ENCODE measurements around the gene TMEM233. TPM values are rescaled to one million over a fixed set of nuclear protein-coding genes. Genes with fewer than 3 reads are reported as not detected.

Gene TMEM233
- total RNA-seq, 1 experiment from 2014 or later: 0.28 TPM

DNA sequence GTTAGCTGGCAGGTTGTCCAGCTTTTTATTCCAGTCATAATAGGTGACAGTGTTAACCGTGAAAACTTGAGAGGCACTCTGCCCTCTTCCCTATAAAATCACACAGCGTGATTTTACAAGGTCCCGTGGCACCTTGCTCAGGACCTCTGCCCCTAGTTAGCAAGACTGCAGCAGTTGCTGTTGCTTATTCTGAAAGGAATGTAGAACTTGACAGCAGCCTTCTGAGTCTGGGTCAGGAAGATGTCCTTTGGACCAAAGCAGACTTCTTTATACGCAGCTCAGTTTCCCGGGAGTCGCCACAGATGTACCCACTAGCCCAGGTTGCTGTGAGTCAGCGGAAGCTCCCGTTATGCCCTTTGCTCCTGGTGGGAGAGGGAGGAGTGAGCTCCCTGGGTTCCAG lies 87.5 kb downstream of the TMEM233 start:
- ChIA-PET POLR2A (no interaction called here), CTCF (interaction anchor here (2.3 to 3.5 kb wide), 2 partner anchors 14 to 38 kb away, joined by 11 to 15 read pairs; no protein-coding TSS in a partner anchor)
- DNase-seq (ENCODE audit: low spot score): no peak
- TF ChIP-seq, protein P1, sequence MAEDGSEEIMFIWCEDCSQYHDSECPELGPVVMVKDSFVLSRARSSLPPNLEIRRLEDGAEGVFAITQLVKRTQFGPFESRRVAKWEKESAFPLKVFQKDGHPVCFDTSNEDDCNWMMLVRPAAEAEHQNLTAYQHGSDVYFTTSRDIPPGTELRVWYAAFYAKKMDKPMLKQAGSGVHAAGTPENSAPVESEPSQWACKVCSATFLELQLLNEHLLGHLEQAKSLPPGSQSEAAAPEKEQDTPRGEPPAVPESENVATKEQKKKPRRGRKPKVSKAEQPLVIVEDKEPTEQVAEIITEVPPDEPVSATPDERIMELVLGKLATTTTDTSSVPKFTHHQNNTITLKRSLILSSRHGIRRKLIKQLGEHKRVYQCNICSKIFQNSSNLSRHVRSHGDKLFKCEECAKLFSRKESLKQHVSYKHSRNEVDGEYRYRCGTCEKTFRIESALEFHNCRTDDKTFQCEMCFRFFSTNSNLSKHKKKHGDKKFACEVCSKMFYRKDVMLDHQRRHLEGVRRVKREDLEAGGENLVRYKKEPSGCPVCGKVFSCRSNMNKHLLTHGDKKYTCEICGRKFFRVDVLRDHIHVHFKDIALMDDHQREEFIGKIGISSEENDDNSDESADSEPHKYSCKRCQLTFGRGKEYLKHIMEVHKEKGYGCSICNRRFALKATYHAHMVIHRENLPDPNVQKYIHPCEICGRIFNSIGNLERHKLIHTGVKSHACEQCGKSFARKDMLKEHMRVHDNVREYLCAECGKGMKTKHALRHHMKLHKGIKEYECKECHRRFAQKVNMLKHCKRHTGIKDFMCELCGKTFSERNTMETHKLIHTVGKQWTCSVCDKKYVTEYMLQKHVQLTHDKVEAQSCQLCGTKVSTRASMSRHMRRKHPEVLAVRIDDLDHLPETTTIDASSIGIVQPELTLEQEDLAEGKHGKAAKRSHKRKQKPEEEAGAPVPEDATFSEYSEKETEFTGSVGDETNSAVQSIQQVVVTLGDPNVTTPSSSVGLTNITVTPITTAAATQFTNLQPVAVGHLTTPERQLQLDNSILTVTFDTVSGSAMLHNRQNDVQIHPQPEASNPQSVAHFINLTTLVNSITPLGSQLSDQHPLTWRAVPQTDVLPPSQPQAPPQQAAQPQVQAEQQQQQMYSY (CRISPR knock-in tag; IDR thresholded peaks at IDR 0.05): no peak
- TF ChIP-seq ZNF121 (CRISPR knock-in tag; IDR thresholded peaks at IDR 0.05): no peak
- TF ChIP-seq, protein P2, sequence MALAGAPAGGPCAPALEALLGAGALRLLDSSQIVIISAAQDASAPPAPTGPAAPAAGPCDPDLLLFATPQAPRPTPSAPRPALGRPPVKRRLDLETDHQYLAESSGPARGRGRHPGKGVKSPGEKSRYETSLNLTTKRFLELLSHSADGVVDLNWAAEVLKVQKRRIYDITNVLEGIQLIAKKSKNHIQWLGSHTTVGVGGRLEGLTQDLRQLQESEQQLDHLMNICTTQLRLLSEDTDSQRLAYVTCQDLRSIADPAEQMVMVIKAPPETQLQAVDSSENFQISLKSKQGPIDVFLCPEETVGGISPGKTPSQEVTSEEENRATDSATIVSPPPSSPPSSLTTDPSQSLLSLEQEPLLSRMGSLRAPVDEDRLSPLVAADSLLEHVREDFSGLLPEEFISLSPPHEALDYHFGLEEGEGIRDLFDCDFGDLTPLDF (CRISPR knock-in tag; IDR thresholded peaks at IDR 0.05): no peak
- H3K27ac Mint-ChIP-seq: no peak overlapping the region; the same call in 1 of the 2 replicates
- H3K27me3 Mint-ChIP-seq (ENCODE audit: low read depth): no peaks in the 10 kb centered on the region
- H3K4me3 Mint-ChIP-seq: no peak overlapping the region
- no peak for ATAC-seq
- no peaks in the 10 kb centered on the region for H3K9me3 Mint-ChIP-seq
- peaks cover 18% of the 10 kb centered on the region for H3K4me1 Mint-ChIP-seq
- peaks cover 59% of the 10 kb centered on the region for H3K36me3 Mint-ChIP-seq

DNA sequence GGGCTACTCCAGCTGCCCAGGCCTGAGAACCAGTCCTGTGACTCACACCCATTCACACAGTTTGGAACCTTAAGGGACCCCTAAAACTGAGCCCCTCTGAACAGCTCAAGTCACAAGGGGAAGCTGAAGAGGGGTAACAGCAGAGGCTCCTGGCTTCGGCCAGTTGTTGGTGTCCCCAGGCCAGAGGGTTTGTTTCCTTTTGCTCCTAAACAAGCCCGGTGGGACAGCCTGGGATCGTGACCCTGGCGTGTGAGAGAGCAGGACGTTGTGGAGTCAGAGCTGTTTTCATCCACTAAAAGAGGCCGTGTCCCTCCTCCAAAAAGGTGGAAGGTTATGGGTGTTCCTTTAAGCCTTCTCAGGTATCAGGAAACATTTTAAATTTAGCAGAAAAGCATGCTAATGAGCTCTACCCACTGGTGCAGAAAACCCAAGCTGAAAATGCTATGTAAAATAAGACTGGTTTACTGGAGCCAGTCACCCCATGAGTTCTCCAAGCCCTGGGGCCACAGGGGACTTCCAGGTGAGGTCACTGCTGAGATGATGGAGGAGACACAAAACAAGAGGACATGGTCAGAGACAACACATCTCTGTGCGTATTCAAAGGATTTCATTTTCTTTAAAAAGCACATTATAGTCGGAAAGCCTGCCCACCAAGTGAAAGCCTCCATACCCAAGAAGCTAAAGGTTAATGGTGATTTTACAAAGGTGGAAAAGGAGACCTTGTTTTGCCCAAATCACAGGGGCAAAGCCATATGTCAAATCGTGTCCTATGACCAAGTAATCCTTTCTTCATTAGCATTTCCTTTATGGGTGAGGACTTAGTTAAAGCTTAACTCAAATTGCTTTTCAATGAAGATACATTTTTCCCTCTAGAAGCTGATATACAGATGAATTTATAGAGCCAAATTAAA lies 88.4 kb downstream of the TMEM233 start:
- DNase-seq (ENCODE audit: low spot score) (no peak), ATAC-seq (peak; percentile 12; the same call in 1 of the 2 replicates)
- H3K27ac Mint-ChIP-seq: peak overlapping the region; percentile 93
- H3K4me3 Mint-ChIP-seq: no peak overlapping the region
- ChIA-PET CTCF (interaction anchor here (0.7 to 3.5 kb wide), 3 partner anchors 13 to 57 kb away, joined by 3 to 15 read pairs (median 11); no protein-coding TSS in a partner anchor), POLR2A (no interaction called here)
- peaks cover 18% of the 10 kb centered on the region for H3K4me1 Mint-ChIP-seq
- H3K36me3 Mint-ChIP-seq: peaks cover 58% of the 10 kb centered on the region
- H3K27me3 Mint-ChIP-seq (ENCODE audit: low read depth): no peaks in the 10 kb centered on the region
- no peaks in the 10 kb centered on the region for H3K9me3 Mint-ChIP-seq
- TF ChIP-seq NR3C1 (CRISPR knock-in tag; conservative IDR thresholded peaks at IDR 0.05; ENCODE audit: low read depth): no peak
- TF ChIP-seq, protein P3, sequence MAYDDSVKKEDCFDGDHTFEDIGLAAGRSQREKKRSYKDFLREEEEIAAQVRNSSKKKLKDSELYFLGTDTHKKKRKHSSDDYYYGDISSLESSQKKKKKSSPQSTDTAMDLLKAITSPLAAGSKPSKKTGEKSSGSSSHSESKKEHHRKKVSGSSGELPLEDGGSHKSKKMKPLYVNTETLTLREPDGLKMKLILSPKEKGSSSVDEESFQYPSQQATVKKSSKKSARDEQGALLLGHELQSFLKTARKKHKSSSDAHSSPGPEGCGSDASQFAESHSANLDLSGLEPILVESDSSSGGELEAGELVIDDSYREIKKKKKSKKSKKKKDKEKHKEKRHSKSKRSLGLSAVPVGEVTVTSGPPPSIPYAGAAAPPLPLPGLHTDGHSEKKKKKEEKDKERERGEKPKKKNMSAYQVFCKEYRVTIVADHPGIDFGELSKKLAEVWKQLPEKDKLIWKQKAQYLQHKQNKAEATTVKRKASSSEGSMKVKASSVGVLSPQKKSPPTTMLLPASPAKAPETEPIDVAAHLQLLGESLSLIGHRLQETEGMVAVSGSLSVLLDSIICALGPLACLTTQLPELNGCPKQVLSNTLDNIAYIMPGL (CRISPR knock-in tag; IDR thresholded peaks at IDR 0.05): 0 out of 2 replicates have a peak, but pooled peaks have one; percentile 3

DNA sequence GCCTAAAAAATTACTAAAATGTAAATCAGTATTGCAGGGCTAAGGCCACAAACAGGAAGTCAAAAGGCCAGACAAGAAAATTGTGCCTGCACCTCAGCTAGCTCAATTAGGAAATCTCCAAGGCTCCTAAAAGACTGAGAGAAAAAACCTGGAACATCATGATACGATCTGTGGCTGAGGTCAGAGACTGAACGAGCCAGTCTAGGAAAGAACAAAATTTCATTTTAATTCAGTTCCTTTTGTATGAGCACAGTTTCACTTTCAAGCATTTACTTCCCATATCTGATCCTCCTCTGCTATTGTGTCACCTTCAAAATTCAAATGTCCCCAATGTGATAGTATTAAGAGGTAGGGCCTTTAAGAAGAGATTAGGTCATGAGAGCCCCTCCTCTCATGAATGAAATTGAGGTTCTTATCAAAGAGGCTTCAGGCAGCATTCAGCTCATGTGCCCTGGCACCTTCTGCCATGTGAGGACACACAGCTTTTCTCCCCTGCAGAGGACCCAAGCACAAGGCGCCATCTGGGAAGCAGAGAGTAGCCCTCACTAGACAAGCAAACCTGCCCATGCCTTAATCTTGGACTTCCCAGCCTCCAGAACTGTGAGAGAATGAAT lies 89.2 kb downstream of the TMEM233 start:
- H3K36me3 Mint-ChIP-seq: peaks cover 58% of the 10 kb centered on the region
- no peaks in the 10 kb centered on the region for H3K27me3 Mint-ChIP-seq (ENCODE audit: low read depth)
- H3K4me3 Mint-ChIP-seq: no peak overlapping the region
- no peaks in the 10 kb centered on the region for H3K9me3 Mint-ChIP-seq
- ATAC-seq (no peak), DNase-seq (ENCODE audit: low spot score) (no peak)
- POLR2A ChIA-PET: no interaction called here
- H3K4me1 Mint-ChIP-seq: peaks cover 20% of the 10 kb centered on the region
- peak overlapping the region; percentile 32; the same call in 1 of the 2 replicates for H3K27ac Mint-ChIP-seq
- TF ChIP-seq SP1 (CRISPR knock-in tag; conservative IDR thresholded peaks at IDR 0.05): no peak
- TF ChIP-seq, protein P4, sequence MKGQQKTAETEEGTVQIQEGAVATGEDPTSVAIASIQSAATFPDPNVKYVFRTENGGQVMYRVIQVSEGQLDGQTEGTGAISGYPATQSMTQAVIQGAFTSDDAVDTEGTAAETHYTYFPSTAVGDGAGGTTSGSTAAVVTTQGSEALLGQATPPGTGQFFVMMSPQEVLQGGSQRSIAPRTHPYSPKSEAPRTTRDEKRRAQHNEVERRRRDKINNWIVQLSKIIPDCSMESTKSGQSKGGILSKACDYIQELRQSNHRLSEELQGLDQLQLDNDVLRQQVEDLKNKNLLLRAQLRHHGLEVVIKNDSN (CRISPR knock-in tag; IDR thresholded peaks at IDR 0.05): no peak
- TF ChIP-seq, protein P3 (CRISPR knock-in tag; IDR thresholded peaks at IDR 0.05): 0 out of 2 replicates have a peak, but pooled peaks have one; percentile 10
- TF ChIP-seq, protein P5, sequence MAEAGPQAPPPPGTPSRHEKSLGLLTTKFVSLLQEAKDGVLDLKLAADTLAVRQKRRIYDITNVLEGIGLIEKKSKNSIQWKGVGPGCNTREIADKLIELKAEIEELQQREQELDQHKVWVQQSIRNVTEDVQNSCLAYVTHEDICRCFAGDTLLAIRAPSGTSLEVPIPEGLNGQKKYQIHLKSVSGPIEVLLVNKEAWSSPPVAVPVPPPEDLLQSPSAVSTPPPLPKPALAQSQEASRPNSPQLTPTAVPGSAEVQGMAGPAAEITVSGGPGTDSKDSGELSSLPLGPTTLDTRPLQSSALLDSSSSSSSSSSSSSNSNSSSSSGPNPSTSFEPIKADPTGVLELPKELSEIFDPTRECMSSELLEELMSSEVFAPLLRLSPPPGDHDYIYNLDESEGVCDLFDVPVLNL (CRISPR knock-in tag; IDR thresholded peaks at IDR 0.05; ENCODE audit: borderline replicate concordance, low read depth): no peak
- no peak for TF ChIP-seq CREM (CRISPR knock-in tag; IDR thresholded peaks at IDR 0.05)
- TF ChIP-seq JAZF1 (CRISPR knock-in tag; IDR thresholded peaks at IDR 0.05): no peak
- TF ChIP-seq PRRX2 (CRISPR knock-in tag; IDR thresholded peaks at IDR 0.05): no peak
- CTCF ChIA-PET: interaction anchor here (0.6 to 3.5 kb wide), 4 partner anchors 12 to 140 kb away, joined by 3 to 15 read pairs (median 8); no protein-coding TSS in a partner anchor
